HG02973 (cell line): ENCODE data around the gene ADTRP.

Experiments
- ATAC-seq: cut with Tn5 transposase; IDR thresholded peaks from one replicate; pipeline ENCODE4 v1.9.1; 2021; ENCODE audit warnings: moderate library complexity; ENCODE audit not compliant: unreplicated experiment

The ADTRP gene

GRCh38 chr6:11775791-11776409 is 2.7 kb downstream of the ADTRP start:
- no peak for ATAC-seq

DNA sequence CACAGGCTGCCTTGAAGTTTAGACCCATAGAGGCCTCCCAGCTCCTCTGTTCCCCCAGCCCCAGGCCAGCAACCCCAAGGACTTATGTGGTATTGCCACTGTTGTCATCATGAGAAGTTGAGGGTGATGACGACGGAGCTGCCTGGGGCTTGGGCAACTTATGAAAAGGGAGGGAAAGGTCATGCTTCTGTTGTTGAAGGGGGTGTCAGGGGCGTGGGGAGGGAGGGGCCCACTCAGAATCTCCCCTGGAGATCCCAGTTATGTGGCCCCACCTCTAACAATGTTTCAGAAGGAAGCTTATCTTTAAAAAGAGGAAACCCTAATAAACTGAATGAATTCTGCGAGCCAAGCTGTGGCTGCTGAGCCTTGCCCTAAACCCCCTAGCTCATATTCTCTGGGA is 4.2 kb downstream of the ADTRP start:
- ATAC-seq: no peak

- no peak for ATAC-seq
Observed at GRCh38 chr6:11773581-11773980, 5.0 kb downstream of the ADTRP start.

- no peak for ATAC-seq
Observed at GRCh38 chr6:11773013-11773412, 5.6 kb downstream of the ADTRP start.

- no peak for ATAC-seq
Observed at GRCh38 chr6:11772109-11772825, 6.3 kb downstream of the ADTRP start.

DNA sequence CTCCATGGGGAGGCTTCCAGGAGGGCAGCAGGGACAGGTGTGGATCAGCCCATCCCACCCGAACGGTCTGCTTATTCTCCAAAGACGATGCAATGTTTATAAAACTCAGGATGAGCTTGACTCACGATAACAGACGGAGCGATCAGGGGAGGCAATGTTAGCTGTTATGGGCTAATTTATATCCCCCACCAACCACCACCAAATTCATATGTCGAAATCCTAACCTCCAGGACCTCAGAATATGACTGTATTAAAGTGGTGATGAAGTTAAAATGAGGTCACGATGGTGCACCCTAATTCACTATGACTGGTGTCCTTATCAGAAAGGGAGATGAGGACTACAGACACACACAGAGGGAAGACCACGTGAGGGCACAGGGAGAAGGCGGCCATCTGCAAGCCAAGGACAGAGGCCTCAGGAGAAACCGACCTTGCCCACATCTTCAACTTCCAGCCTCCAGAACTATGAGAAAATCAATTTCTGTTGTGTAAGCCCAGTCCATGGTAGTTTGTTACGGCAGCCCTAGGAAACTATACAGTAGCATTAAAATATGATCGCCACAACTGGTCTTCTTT is 7.0 kb downstream of the ADTRP start:
- ATAC-seq: no peak

DNA sequence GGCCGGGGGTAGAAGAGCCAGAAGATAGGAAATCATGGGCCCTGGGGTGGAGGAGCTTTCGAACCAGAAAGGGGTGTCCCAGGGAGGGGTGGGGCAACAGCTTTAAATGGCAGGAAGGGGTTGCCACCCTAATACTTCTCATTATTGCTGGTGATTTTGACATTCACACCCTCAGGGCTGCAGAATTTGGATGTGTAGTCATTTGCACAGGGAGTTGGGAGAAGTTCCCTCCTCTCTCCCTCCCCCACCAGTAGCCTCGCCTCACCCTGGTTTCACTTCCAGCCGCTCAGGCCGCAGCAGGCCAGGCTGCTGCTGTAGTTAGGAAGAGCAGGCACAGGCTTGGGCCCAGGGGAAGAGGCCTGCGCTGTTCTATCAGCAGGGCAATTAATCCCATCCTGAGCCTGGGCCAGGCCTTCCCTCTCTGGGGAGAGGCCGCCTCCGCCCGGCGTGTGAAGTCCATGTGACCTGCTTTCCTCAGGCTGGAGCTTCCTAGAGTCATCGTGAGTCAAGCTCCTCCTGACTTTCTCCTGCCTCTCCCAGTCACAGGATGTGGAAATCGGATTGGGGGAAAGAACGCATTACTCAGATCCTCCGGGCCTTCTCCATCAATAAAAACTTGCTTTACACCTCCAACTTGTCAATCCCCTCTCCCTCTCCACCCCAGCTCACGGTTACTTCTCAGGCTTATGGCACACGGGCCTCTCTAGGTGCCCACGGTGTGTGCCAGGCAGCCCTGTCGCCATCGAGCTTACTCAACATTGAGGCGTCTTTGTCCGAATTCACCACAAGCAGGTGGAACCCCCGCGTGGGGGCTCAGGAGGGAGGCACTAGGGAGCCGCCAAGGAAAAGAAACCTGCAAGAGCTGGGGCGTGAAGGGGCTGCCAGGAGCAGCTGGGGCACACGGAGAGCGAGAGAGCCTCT is 7.8 kb downstream of the ADTRP start:
- ATAC-seq: no peak

- no peak for ATAC-seq
Observed at GRCh38 chr6:11769811-11770545, 8.6 kb downstream of the ADTRP start.

DNA sequence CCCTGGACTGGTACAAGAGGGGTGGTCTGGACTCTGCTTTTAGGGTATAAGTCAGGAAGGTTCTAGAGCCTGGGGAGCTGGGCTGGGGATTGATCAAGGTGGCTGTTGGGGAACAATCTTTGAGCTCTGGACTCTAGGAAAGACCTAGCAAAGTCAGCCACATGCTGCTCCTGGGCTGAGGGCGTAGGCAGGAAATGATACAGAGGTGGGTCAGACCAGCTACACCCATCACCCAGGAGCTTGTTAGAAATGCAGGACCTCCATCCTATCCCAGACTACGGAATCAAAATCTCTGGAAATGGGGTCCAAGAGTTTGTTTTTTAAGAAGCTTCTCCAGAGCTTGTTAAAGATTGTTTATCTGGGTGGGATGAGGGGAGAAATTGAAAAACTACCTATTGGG is 9.4 kb downstream of the ADTRP start:
- no peak for ATAC-seq

GRCh38 chr6:11767978-11768756 is 10.4 kb downstream of the ADTRP start:
- no peak for ATAC-seq

GRCh38 chr6:11767458-11767857 is 11.1 kb downstream of the ADTRP start:
- no peak for ATAC-seq

DNA sequence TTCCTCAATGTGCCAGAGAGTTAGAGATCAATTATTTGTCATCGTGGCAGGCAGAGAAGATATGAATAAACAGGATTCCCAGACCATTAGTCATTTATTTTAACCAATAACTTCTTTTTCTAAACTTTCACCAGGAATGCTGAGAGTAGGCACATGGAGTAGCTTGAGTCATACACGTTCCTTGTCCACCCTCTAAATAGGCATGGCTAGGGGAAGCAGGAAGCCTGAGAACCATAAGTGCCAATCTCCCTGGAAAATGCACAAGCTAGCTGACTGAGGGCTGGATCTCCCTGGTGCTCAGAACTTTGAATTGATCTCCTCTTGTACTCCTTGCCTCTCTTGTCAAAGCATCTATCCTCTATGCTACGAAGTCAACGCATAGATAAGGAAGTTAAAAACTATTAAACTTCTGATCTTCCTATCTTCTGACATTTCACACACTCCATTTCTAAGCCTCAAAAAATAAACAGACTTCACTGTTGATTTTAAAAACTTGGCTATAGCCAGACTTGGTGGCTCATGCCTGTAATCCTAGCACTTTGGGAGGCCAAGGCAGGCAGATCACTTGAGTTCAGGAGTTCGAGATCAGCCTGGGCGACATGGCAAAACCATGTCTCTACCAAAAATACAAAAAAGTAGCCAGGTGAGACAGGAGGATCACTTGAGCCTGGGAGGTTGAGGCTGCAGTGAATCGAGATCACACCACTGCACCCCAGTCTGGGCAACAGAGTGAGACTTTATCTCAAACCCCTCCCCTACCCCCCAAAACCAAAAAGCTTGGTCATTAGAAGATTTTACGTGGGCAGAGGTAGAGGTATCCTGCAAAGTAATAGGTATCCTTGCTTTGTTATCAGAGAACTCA is 11.8 kb downstream of the ADTRP start:
- no peak for ATAC-seq

GRCh38 chr6:11766043-11766442 is 12.6 kb downstream of the ADTRP start:
- ATAC-seq: no peak

DNA sequence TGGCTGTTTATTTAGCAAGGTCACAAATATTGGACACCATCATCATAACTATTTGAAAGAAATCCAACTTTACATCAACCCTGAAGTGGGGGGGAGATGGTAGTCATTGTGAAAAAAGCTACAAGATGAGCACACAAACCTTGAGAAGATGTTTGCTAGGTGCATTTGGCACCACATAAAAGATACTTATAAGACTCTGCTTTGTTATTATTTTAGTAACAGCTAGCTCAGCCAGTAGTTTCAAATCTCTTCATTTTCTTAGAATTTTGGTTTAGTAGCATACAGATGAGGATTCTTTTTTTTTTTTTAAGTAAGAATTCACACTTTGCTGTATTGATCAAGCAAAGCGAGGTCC is 14.4 kb downstream of the ADTRP start:
- no peak for ATAC-seq

DNA sequence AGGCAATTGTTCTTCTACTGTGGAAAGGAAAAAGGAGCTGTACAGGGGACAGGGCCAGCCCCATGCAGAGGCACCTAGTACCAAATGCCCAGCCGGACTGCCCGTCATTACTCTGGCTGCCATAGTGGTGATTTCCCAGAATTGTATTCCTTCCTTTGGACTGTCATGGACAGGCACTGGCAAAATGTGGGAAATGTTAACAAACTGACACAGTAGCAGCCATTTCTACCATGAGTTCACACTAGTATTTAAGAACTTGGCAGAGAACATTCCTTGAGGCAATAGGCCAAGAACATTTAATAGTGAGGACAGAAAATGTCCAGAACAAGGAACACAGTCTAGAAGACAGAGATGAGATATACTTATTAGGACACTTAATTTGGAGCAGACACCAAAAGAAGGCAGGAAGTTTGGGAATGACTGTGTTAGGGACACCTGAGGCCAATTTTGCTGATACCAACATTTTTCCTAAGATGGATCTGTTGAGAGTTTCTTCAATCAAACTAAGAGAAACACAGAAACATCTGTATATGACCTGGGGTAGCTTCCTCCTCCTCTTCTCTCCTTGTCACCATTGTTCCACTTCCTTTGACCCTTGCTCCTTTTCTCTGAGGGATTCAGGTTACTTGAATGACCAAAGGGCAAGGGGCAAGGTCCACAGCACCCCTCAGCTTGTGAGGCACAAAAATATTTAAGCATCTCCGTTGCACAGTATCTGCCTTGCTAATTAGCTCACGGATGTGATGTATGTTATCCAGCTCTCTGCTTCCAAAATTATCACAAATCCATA is 14.9 kb downstream of the ADTRP start:
- no peak for ATAC-seq

GRCh38 chr6:11762794-11763459 is 15.7 kb downstream of the ADTRP start:
- ATAC-seq: no peak

- no peak for ATAC-seq
Observed at GRCh38 chr6:11761744-11762620, 16.6 kb downstream of the ADTRP start.
